A549 (cell line): ENCODE measurements around the gene TENM3.

Experiments used
- EHMT2 ChIP-seq: fragments of 200-600 bp; sonication (generic); IDR thresholded peaks from 2 replicates; pipeline ENCODE4 v1.6.1; 2016; ENCODE audit warnings: antibody characterized with exemption, low read depth, mild to moderate bottlenecking, moderate library complexity
- EP300 ChIP-seq, 2 experiments: fragments of >200 bp; sonication (Bioruptor Twin); formaldehyde crosslinking; IDR thresholded peaks; 2 replicates in 1 of 2; 3 replicates in 1 of 2; pipeline ENCODE4 v1.6.1; 2016 to 2017
- MAZ ChIP-seq: fragments of 150-350 bp; IDR thresholded peaks from 2 replicates; pipeline ENCODE4 v1.6.1; 2014; ENCODE audit warnings: antibody characterized with exemption, low read depth, low read length, borderline replicate concordance
- TF ChIP-seq, protein P1 (sequence below): fragments of >200 bp; sonication (Bioruptor Twin); formaldehyde crosslinking; IDR thresholded peaks from 3 replicates; pipeline ENCODE4 v1.5.1; 2016
- TF ChIP-seq, protein P2 (sequence below): IDR thresholded peaks from 2 replicates; pipeline ENCODE4 v1.6.1; 2012
- TF ChIP-seq, protein P3 (sequence below): fragments of 150-350 bp; IDR thresholded peaks from 2 replicates; pipeline ENCODE4 v1.6.1; 2014; ENCODE audit warnings: low read depth, mild to moderate bottlenecking, low read length

DNA sequence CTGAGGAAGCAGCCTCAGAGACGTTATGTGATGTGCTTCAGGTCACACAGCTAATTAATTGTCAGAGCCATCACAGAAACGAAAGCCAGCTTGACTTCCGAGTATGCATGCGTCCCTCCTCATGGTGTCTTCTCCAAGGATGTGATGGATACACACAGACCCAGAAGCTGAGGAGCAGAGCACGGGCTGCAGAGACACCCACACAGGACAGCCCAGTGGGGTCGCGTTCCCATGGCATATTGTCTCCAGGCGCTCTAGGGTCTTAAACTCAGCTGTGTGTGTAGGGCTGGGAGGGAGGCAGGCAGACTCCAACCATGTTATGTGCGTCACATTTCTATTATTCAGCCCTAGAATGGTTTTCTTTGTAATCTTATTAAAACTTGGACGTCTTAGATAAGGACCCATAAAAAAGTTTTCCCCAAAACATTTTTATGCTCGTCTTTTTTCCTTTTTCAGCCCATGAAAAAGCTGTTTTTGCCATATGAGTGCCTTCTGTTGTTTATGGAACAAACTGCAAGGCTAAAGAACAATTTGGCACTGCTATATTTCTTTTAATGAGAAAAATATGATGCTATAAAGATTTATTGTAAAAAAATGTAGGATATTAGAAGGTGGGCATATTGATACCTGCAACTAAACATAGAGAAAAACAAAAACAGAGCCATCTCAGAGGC is 48.5 kb downstream of the TENM3 start:
- TF ChIP-seq EP300 (IDR thresholded peaks at IDR 0.05) (no peak), MAZ (no peak), EHMT2 (no peak)
- TF ChIP-seq, protein P1, sequence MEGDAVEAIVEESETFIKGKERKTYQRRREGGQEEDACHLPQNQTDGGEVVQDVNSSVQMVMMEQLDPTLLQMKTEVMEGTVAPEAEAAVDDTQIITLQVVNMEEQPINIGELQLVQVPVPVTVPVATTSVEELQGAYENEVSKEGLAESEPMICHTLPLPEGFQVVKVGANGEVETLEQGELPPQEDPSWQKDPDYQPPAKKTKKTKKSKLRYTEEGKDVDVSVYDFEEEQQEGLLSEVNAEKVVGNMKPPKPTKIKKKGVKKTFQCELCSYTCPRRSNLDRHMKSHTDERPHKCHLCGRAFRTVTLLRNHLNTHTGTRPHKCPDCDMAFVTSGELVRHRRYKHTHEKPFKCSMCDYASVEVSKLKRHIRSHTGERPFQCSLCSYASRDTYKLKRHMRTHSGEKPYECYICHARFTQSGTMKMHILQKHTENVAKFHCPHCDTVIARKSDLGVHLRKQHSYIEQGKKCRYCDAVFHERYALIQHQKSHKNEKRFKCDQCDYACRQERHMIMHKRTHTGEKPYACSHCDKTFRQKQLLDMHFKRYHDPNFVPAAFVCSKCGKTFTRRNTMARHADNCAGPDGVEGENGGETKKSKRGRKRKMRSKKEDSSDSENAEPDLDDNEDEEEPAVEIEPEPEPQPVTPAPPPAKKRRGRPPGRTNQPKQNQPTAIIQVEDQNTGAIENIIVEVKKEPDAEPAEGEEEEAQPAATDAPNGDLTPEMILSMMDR = no peak
- TF ChIP-seq, protein P2, sequence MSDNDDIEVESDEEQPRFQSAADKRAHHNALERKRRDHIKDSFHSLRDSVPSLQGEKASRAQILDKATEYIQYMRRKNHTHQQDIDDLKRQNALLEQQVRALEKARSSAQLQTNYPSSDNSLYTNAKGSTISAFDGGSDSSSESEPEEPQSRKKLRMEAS = no peak
- TF ChIP-seq, protein P3, sequence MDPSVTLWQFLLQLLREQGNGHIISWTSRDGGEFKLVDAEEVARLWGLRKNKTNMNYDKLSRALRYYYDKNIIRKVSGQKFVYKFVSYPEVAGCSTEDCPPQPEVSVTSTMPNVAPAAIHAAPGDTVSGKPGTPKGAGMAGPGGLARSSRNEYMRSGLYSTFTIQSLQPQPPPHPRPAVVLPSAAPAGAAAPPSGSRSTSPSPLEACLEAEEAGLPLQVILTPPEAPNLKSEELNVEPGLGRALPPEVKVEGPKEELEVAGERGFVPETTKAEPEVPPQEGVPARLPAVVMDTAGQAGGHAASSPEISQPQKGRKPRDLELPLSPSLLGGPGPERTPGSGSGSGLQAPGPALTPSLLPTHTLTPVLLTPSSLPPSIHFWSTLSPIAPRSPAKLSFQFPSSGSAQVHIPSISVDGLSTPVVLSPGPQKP = no peak
